Testis (tissue), 3 donors: Measurements from ENCODE around the gene PRKAR1B. TPM values are rescaled to one million over a fixed set of nuclear protein-coding genes. Genes with fewer than 3 reads are reported as not detected.
A peak's percentile ranks its signal among the peaks of the same experiment; 100 is the strongest.

ENCODE experiments used
- DNase-seq: peaks from one replicate; pipeline ENCODE4 v3.0.0-alpha.2; 2019
- H3K27ac ChIP-seq, 2 donors: fragments of 200-600 bp; sonication (generic); one replicate each; pipeline ENCODE4 v1.5.1; 2019
- H3K27me3 ChIP-seq: fragments of 200-600 bp; sonication (generic); one replicate; pipeline ENCODE4 v1.5.1; 2019
- H3K36me3 ChIP-seq: fragments of 200-600 bp; sonication (generic); one replicate; pipeline ENCODE4 v1.5.1; 2017; ENCODE audit warnings: low read depth; ENCODE audit errors: missing control alignments
- H3K4me1 ChIP-seq: fragments of 200-600 bp; sonication (generic); one replicate; pipeline ENCODE4 v1.5.1; 2019
- H3K4me3 ChIP-seq, 2 donors: fragments of 200-600 bp; sonication (generic); one replicate each; pipeline ENCODE4 v1.5.1; 2017 to 2019
- H3K9me3 ChIP-seq: fragments of 200-600 bp; sonication (generic); one replicate; pipeline ENCODE4 v1.5.1; 2017
- CTCF ChIP-seq, 3 experiments: fragments of 450-650 bp in 2 of 3; fragments of 200-600 bp in 1 of 3; sonication (generic) in 1 of 3; IDR thresholded peaks; one replicate each; pipeline ENCODE4 v1.5.1; 2016 to 2019; ENCODE audit warnings: antibody characterized with exemption in 3 of 3, mild to moderate bottlenecking in 2 of 3, moderate library complexity in 1 of 3
- POLR2A ChIP-seq: fragments of 450-650 bp; IDR thresholded peaks from one replicate; pipeline ENCODE4 v1.6.1; 2017; ENCODE audit warnings: antibody characterized with exemption, mild to moderate bottlenecking, moderate library complexity
- WGBS, 2 donors: methylation state at CpG; one replicate each; pipeline ENCODE4 v1.1.5; 2018; 5-methylcytosine and 5-hydroxymethylcytosine counted together
- intact Hi-C: fragments of 100-400 bp; cut with DNase I; formaldehyde crosslinking; loops from one replicate; pipeline ENCODE4 v1.15.1; 2023; ENCODE audit warnings: low total_unique reads
- polyA plus RNA-seq: library from polyadenylated mRNA; stranded (reverse); fragments of 350-450 nt; fragmentation: Illumina TruSeq; extraction: RNeasy Lipid Tissue Mini Kit (QIAGEN cat#74804); gene quantifications from one replicate; pipeline ENCODE4 v1.2.3, GENCODE V29; 2014; ENCODE audit warnings: low read depth, low replicate concordance; ENCODE audit not compliant: insufficient read depth
- total RNA-seq, 2 donors: library from RNA; depleted of rRNA; stranded (reverse); fragments of >200 nt; gene quantifications; one replicate each; pipeline ENCODE4 v1.2.3, GENCODE V29; 2016

Gene PRKAR1B
- total and polyA plus RNA-seq, 3 donors from 2014 or later, result 27.8 to 35.7 (median 31.3) TPM

- no peak overlapping the region for H3K27ac ChIP-seq
- 93 to 95% methylated on average over 34 to 40 of the region's 40 CpGs for WGBS, 2 donors
- intact Hi-C loops, result no loop called here
Observed at GRCh38 chr7:676246-676971, 50.7 kb downstream of the PRKAR1B start.

GRCh38 chr7:674454-675410 is 52.3 kb downstream of the PRKAR1B start:
- Histone ChIP-seq H3K9me3 (no peaks in the 10 kb centered on the region), H3K27me3 (no peaks in the 10 kb centered on the region), H3K27ac (peak overlapping the region; percentile 9 to 47), H3K4me3 (no peak overlapping the region), H3K36me3 (no peaks in the 10 kb centered on the region), H3K4me1 (no peaks in the 10 kb centered on the region)
- DNase-seq, result peak; percentile 93
- intact Hi-C loops, result no loop called here
- 53 to 77% methylated on average over 15 to 16 of the region's 16 CpGs for WGBS, 2 donors
- TF ChIP-seq POLR2A (no peak), CTCF (IDR thresholded peaks at IDR 0.05) (no peak)

More at GRCh38 chr7:676246-676971, 50.7 kb downstream of the PRKAR1B start:
- H3K36me3 ChIP-seq, result no peaks in the 10 kb centered on the region
- no peak for DNase-seq
- no peaks in the 10 kb centered on the region for H3K4me1 ChIP-seq
- no peak for TF ChIP-seq CTCF (IDR thresholded peaks at IDR 0.05)
- TF ChIP-seq POLR2A, result no peak
- no peak overlapping the region for H3K4me3 ChIP-seq
- no peaks in the 10 kb centered on the region for H3K9me3 ChIP-seq
- no peaks in the 10 kb centered on the region for H3K27me3 ChIP-seq

- Histone ChIP-seq H3K4me3 (no peak overlapping the region), H3K27ac (peak overlapping the region; percentile 9 to 47), H3K4me1 (no peaks in the 10 kb centered on the region), H3K36me3 (no peaks in the 10 kb centered on the region), H3K27me3 (no peaks in the 10 kb centered on the region), H3K9me3 (no peaks in the 10 kb centered on the region)
- intact Hi-C loops, result no loop called here
- 95 to 97% methylated on average over 9 to 13 of the region's 13 CpGs for WGBS, 2 donors
- no peak for TF ChIP-seq POLR2A
- no peak for DNase-seq
Observed at GRCh38 chr7:673681-674453, 53.2 kb downstream of the PRKAR1B start.

GRCh38 chr7:672891-673290 is 54.2 kb downstream of the PRKAR1B start:
- Histone ChIP-seq H3K36me3 (no peaks in the 10 kb centered on the region), H3K4me1 (peaks cover 3% of the 10 kb centered on the region), H3K27ac (no peak overlapping the region), H3K27me3 (no peaks in the 10 kb centered on the region), H3K4me3 (no peak overlapping the region), H3K9me3 (no peaks in the 10 kb centered on the region)
- no peak for DNase-seq
- intact Hi-C loops, result no loop called here
- 87 to 88% methylated on average over 8 of the region's 8 CpGs for WGBS, 2 donors
- TF ChIP-seq POLR2A (no peak), CTCF (IDR thresholded peaks at IDR 0.05) (no peak)
